Smooth muscle cell (in vitro differentiated cells): ENCODE data around the gene CEP95. TPM values are rescaled to one million over a fixed set of nuclear protein-coding genes. Genes with fewer than 3 reads are reported as not detected.

Experiments
- DNase-seq: peaks from one replicate; lab custom pipeline; 2025; ENCODE audit not compliant: unreplicated experiment; lab: John Stamatoyannopoulos, UW
- H2AFZ ChIP-seq: fragments of 200-600 bp; sonication (generic); 2 replicates; pipeline ENCODE4 v1.6.0; 2016; ENCODE audit warnings: antibody characterized with exemption, low read depth, mild to moderate bottlenecking
- H3F3A ChIP-seq: fragments of 200-600 bp; sonication (generic); 2 replicates; pipeline ENCODE4 v1.6.0; 2017; ENCODE audit warnings: antibody characterized with exemption, low read depth
- H3K27ac ChIP-seq: fragments of 200-600 bp; sonication (generic); 2 replicates; pipeline ENCODE4 v1.5.1; 2016; ENCODE audit warnings: low read depth, mild to moderate bottlenecking
- H3K27me3 ChIP-seq: fragments of 200-600 bp; sonication (generic); 2 replicates; pipeline ENCODE4 v1.6.1; 2016; ENCODE audit warnings: low read depth, mild to moderate bottlenecking
- H3K36me3 ChIP-seq: fragments of 200-600 bp; sonication (generic); 2 replicates; pipeline ENCODE4 v1.5.1; 2016; ENCODE audit warnings: low read depth
- H3K4me1 ChIP-seq: fragments of 200-600 bp; sonication (generic); 2 replicates; pipeline ENCODE4 v1.5.1; 2016; ENCODE audit warnings: low read depth
- H3K4me2 ChIP-seq: fragments of 200-600 bp; sonication (generic); 2 replicates; pipeline ENCODE4 v1.6.0; 2016; ENCODE audit warnings: mild to moderate bottlenecking
- H3K4me3 ChIP-seq: fragments of 200-600 bp; sonication (generic); 2 replicates; pipeline ENCODE4 v1.5.1; 2016; ENCODE audit warnings: mild to moderate bottlenecking
- H3K79me2 ChIP-seq: fragments of 200-600 bp; sonication (generic); 2 replicates; pipeline ENCODE4 v1.6.0; 2016; ENCODE audit warnings: low read depth, mild to moderate bottlenecking
- H3K9ac ChIP-seq: fragments of 200-600 bp; sonication (generic); 2 replicates; pipeline ENCODE4 v1.6.0; 2016; ENCODE audit warnings: low read depth
- H3K9me3 ChIP-seq: fragments of 200-600 bp; sonication (generic); replicated peaks from 2 replicates; pipeline ENCODE4 v1.5.1; 2016; ENCODE audit warnings: low read depth
- H4K20me1 ChIP-seq: fragments of 200-600 bp; sonication (generic); 2 replicates; pipeline ENCODE4 v1.6.0; 2016; ENCODE audit warnings: low read depth
- CTCF ChIP-seq: fragments of 200-600 bp; sonication (generic); IDR thresholded peaks from 2 replicates; pipeline ENCODE4 v1.5.1; 2017; ENCODE audit warnings: borderline replicate concordance, mild to moderate bottlenecking, antibody characterized with exemption; ENCODE audit not compliant: insufficient read depth, poor library complexity, severe bottlenecking
- WGBS: methylation state at CpG from one replicate; pipeline ENCODE4 v1.1.7; 2016; ENCODE audit warnings: low lambda C conversion rate; 5-methylcytosine and 5-hydroxymethylcytosine counted together
- microRNA-seq: library from miRNA; unstranded; fragments of <30 nt; microRNA quantifications from one replicate; pipeline ENCODE4, GENCODE V29; 2016; ENCODE audit warnings: borderline number of aligned reads
- polyA plus RNA-seq: library from polyadenylated mRNA; unstranded; fragments of >200 nt; fragmentation: Nextera tagmentation; extraction: Ambion mirVana; gene quantifications from 2 replicates; pipeline ENCODE4 v1.2.1, GENCODE V29; 2016
- small RNA-seq: library from RNA; depleted of rRNA; stranded (forward); fragments of <200 nt; gene quantifications from one replicate; pipeline ENCODE3, GENCODE V24; 2014
- total RNA-seq: library from RNA; depleted of rRNA; stranded (reverse); fragments of >200 nt; gene quantifications from 2 replicates; pipeline ENCODE4 v1.2.3, GENCODE V29; 2014

CEP95 gene
- total and polyA plus RNA-seq, 2 experiments from 2014 or later: 21.3 to 55.4 TPM

DNA sequence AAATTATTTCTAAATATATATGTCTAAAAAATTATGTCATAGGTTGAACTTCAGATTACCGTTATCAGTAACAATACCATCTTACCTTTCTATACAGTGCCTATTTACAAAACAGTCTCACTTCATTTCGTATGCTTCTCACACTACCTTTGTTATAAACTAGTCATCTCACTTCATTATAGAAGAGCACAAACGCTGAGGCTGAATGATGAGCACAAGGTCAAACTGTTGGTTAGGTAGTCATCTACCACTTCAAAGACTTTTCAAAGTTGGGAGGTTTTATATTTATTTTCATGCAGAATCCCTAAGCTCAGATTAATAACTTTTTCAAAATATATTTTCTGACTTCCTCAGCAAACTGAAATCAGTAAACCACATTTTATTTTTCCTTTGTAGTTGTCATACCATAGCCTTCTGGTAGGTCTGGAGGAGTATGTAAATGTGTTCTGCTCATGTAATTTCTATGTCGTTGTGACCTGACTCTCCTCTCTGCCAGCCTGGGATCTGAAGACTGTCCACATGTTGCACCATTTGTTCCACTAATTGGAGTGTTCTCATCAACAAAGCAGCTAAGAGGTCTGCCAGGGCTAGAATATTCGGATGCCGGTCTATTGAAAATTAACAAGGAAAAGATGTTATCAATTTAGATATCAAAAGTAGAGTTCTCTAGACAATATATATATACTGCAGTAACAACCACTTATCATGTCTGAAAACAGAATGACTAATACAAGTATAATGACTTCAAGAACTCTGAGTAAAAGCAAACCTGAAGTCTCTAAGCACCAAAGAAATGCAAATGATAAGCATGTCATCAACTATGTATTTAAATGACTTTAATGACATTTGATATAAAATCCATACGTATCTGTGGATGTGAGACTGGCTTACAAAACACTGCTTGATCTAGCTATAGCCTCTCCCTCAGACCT lies 73.9 kb downstream of the CEP95 start:
- Histone ChIP-seq H3K4me3 (no peak overlapping the region), H3K79me2 (peaks cover 24% of the 10 kb centered on the region), H3F3A (peaks cover 15% of the 10 kb centered on the region), H3K4me1 (no peaks in the 10 kb centered on the region), H2AFZ (no peak overlapping the region), H3K4me2 (no peak overlapping the region), H3K9me3 (no peaks in the 10 kb centered on the region), H4K20me1 (peaks cover 68% of the 10 kb centered on the region), H3K27ac (peak overlapping the region; percentile 64), H3K9ac (no peak overlapping the region), H3K27me3 (no peaks in the 10 kb centered on the region), H3K36me3 (peaks cover 34% of the 10 kb centered on the region)
- TF ChIP-seq CTCF: no peak
- DNase-seq: no peak
- WGBS: 84% methylated on average over 7 of the region's 7 CpGs

DNA sequence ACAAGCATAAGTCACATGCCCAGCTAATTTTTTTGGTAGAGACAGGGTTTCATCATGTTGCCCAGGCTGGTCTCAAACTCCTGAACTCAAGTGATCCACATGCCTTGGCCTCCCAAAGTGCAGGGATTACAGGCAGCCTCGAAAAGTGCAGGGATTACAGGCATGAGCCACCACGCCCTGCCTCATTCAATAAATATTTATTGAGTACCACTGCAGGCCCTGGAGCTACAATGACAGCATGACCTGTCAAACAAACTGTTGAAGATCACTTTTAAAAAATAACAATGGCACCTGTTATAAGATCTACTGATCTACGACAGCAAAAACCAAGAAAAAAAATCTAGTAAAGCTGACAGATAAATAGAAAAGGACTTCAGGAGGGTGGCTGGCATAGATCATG lies 76.3 kb downstream of the CEP95 start:
- 89% methylated on average over 3 of the region's 3 CpGs for WGBS

DNA sequence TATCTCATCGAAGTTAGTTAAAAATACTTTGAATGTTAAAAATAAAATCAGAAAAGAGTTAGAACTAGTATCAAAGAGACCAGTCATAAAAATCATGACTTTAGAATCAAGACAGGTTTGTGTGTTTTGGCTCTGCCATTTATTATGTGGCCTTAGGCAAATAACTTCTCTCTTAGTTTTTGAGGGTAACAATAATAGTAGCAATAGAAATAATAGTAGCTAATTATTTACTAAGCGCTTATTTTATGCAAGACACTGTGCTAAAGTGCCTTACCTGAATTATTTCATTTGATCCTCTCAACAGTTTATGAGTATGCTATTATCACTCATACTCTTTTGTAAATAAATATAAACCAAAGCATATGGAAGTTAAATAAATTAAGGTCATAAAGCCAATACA lies 78.4 kb downstream of the CEP95 start:
- no peak for DNase-seq
- H3K9me3 ChIP-seq: no peaks in the 10 kb centered on the region
- H3K4me3 ChIP-seq: no peak overlapping the region
- no peak overlapping the region for H2AFZ ChIP-seq
- H4K20me1 ChIP-seq: peaks cover 89% of the 10 kb centered on the region
- WGBS: 96% methylated on average over 2 of the region's 2 CpGs
- H3K4me1 ChIP-seq: no peaks in the 10 kb centered on the region
- no peak overlapping the region for H3K27ac ChIP-seq
- H3F3A ChIP-seq: peaks cover 10% of the 10 kb centered on the region
- no peak for TF ChIP-seq CTCF
- peaks cover 34% of the 10 kb centered on the region for H3K79me2 ChIP-seq
- no peak overlapping the region for H3K9ac ChIP-seq
- H3K36me3 ChIP-seq: peaks cover 15% of the 10 kb centered on the region
- no peak overlapping the region for H3K4me2 ChIP-seq
- H3K27me3 ChIP-seq: no peaks in the 10 kb centered on the region

More for the DNA sequence above, 76.3 kb downstream of the CEP95 start:
- no peaks in the 10 kb centered on the region for H3K9me3 ChIP-seq
- no peak for TF ChIP-seq CTCF
- H3K4me2 ChIP-seq: no peak overlapping the region
- DNase-seq: no peak
- peaks cover 33% of the 10 kb centered on the region for H3K36me3 ChIP-seq
- H3K27ac ChIP-seq: no peak overlapping the region
- no peak overlapping the region for H2AFZ ChIP-seq
- H3K9ac ChIP-seq: no peak overlapping the region
- H3K4me1 ChIP-seq: no peaks in the 10 kb centered on the region
- peaks cover 80% of the 10 kb centered on the region for H4K20me1 ChIP-seq
- H3K79me2 ChIP-seq: peaks cover 26% of the 10 kb centered on the region
- H3F3A ChIP-seq: peaks cover 15% of the 10 kb centered on the region
- no peak overlapping the region for H3K4me3 ChIP-seq
- no peaks in the 10 kb centered on the region for H3K27me3 ChIP-seq

Small RNA genes within 50 kb of the gene (microRNA-seq; reads per million reads assigned to microRNA genes)
- gene MIR3064: 18.7 reads per million, percentile 25 among the genes with 10 or more reads in this experiment
- not detected for gene MIR5047

Small RNA genes within 50 kb of the gene (small RNA-seq; reads per million reads assigned to genes)
- gene AC009994.1 (0.34 reads per million, percentile 9 among the genes with 10 or more reads in this experiment), gene ATP5MFP4 (0.26 reads per million, percentile 2 among the genes with 10 or more reads in this experiment)

Other genes starting within 250 kb of the CEP95 start
- 25.6 and 26.2 TPM in 2 replicates for gene TEX2, start 243.7 kb upstream of the CEP95 start, total RNA-seq
- 8.6 and 16.0 TPM in 2 replicates for gene TEX2, start 243.7 kb upstream of the CEP95 start, polyA plus RNA-seq
- not detected in 2 replicates for gene PECAM1, start 116.1 kb upstream of the CEP95 start, total RNA-seq
- gene PECAM1, start 116.1 kb upstream of the CEP95 start, polyA plus RNA-seq: not detected in 2 replicates
- not detected in 2 replicates for gene MILR1, start 57.9 kb upstream of the CEP95 start, total RNA-seq
- gene MILR1, start 57.9 kb upstream of the CEP95 start, polyA plus RNA-seq: not detected in 2 replicates
- 8.2 and 22.6 TPM in 2 replicates for gene POLG2, start 9.9 kb upstream of the CEP95 start, total RNA-seq
- gene POLG2, start 9.9 kb upstream of the CEP95 start, polyA plus RNA-seq: 8.0 and 11.8 TPM in 2 replicates
- gene DDX5, start 688 bp upstream of the CEP95 start, total RNA-seq: 679 and 752 TPM in 2 replicates
- 446 and 533 TPM in 2 replicates for gene DDX5, start 688 bp upstream of the CEP95 start, polyA plus RNA-seq
- 91.2 and 102 TPM in 2 replicates for gene SMURF2, start 155.3 kb downstream of the CEP95 start, total RNA-seq
- 38.9 and 40.1 TPM in 2 replicates for gene SMURF2, start 155.3 kb downstream of the CEP95 start, polyA plus RNA-seq